NCI-H187 (cell line): ENCODE results near the gene PCDHGA8.
"Not testable (repeated sequence)": the region's sequence is repeated elsewhere in the genome, so short reads cannot be mapped to it uniquely, and the experiment has no call there.

Source experiments
- DNase-seq, 2 experiments: peaks; one replicate each; lab custom pipeline; 2025; lab: John Stamatoyannopoulos, UW

Gene PCDHGA8

GRCh38 chr5:141371572-141372475, 20.6 kb upstream of the PCDHGA8 start:
- DNase-seq, result no peak

- DNase-seq, result no peak
These were observed 18.6 kb upstream of the PCDHGA8 start, which contains the start of gene PCDHGA6 for GRCh38 chr5:141373673-141374317. PCDHGA6 (plus strand) TSS chr5:141373891; CDS start chr5:141374084, 193 bp downstream.

- no peak for DNase-seq
These were observed 17.8 kb upstream of the PCDHGA8 start for GRCh38 chr5:141374627-141375026.

- DNase-seq, result not testable (repeated sequence)
These were observed 16.8 kb upstream of the PCDHGA8 start for GRCh38 chr5:141375444-141376155.

GRCh38 chr5:141382469-141383294, 9.8 kb upstream of the PCDHGA8 start, which contains the start of gene PCDHGA7:
PCDHGA7 (plus strand) TSS chr5:141382742; CDS start chr5:141382900, 158 bp downstream.
- DNase-seq, result no peak

- no peak for DNase-seq
These were observed 9.1 kb upstream of the PCDHGA8 start for GRCh38 chr5:141383345-141383744.

GRCh38 chr5:141384471-141385267, 7.8 kb upstream of the PCDHGA8 start:
- no peak for DNase-seq

- DNase-seq, result not testable (repeated sequence)
These were observed 4.7 kb upstream of the PCDHGA8 start, which contains the start of gene PCDHGB4 for GRCh38 chr5:141387557-141388311. PCDHGB4 (plus strand) TSS chr5:141387698; CDS start chr5:141387885, 187 bp downstream.

GRCh38 chr5:141388661-141389060, 3.8 kb upstream of the PCDHGA8 start:
- DNase-seq, result no peak

GRCh38 chr5:141389153-141390042, 3.0 kb upstream of the PCDHGA8 start:
- no peak for DNase-seq

GRCh38 chr5:141393267-141393666, 834 bp downstream of the PCDHGA8 start:
- no peak for DNase-seq

GRCh38 chr5:141394401-141395187, 2.2 kb downstream of the PCDHGA8 start:
- DNase-seq, result not testable (repeated sequence)

GRCh38 chr5:141397756-141398551, 5.5 kb downstream of the PCDHGA8 start, which contains the start of gene PCDHGB5:
PCDHGB5 (plus strand) TSS chr5:141397947; CDS start chr5:141398128, 181 bp downstream.
- DNase-seq, result peak in 1 of 2 experiments; percentile 19

GRCh38 chr5:141398608-141399007, 6.2 kb downstream of the PCDHGA8 start:
- no peak for DNase-seq

- DNase-seq, result no peak
These were observed 7.3 kb downstream of the PCDHGA8 start for GRCh38 chr5:141399555-141400258.
